HEK293 (cell line): ENCODE data around the gene CACNA1G.

Experiments
- ZNF146 ChIP-seq: fragments of 450-650 bp; formaldehyde crosslinking; IDR thresholded peaks from 2 replicates; pipeline ENCODE4 v1.5.1; 2016; ENCODE audit warnings: missing biosample characterization, missing genetic modification characterization
- ZNF324 ChIP-seq: fragments of 450-650 bp; formaldehyde crosslinking; IDR thresholded peaks from 2 replicates; pipeline ENCODE4 v1.5.1; 2016; ENCODE audit warnings: missing biosample characterization, missing genetic modification characterization
- ZNF341 ChIP-seq: fragments of 450-650 bp; formaldehyde crosslinking; IDR thresholded peaks from 2 replicates; pipeline ENCODE4; 2016; ENCODE audit warnings: low read depth, missing biosample characterization, missing genetic modification characterization

DNA sequence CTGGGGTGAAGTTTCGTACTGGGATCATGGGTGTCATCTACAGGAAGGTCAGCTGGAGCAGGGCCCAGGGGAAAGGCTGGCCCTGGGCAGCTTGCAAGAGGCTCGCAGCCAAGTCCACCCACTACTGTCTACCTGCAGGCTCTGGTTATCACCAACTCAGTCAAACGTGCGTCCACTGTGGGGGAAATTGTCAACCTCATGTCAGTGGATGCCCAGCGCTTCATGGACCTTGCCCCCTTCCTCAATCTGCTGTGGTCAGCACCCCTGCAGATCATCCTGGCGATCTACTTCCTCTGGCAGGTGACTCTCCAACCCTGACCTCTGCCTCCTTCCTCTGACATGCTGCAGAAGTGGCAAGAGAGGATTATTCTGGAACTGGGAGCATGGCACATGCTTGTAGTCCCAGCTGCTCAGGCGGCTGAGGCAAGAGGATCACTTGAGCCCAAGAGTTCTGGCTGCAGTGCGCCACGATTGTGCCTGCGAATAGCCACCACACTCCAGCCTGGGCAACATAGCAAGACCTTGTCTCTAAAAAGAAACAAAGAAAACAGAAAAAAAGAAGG is 103.4 kb downstream of the CACNA1G start:
- TF ChIP-seq ZNF341 (tag by site-specific recombination) (no peak), ZNF324 (tag by site-specific recombination) (no peak), ZNF146 (tag by site-specific recombination) (no peak)
